Muscle layer of duodenum (tissue), 2 donors: ENCODE results near the gene NPPC.
"Not testable (repeated sequence)": the region's sequence is repeated elsewhere in the genome, so short reads cannot be mapped to it uniquely, and the experiment has no call there.

Source experiments
- H3K27ac ChIP-seq: one replicate; pipeline ENCODE4 v1.7.0; 2013; ENCODE audit warnings: mild to moderate bottlenecking, low read length
- H3K27me3 ChIP-seq: one replicate; pipeline ENCODE4 v1.7.0; 2013; ENCODE audit warnings: low read depth, mild to moderate bottlenecking, control low read depth, low read length
- H3K36me3 ChIP-seq, 2 donors: one replicate each; pipeline ENCODE4 v1.7.0; 2013; ENCODE audit warnings: low read length in 2 of 2, control low read depth in 1 of 2, mild to moderate bottlenecking in 1 of 2; ENCODE audit not compliant: insufficient read depth in 2 of 2, control insufficient read depth in 1 of 2
- H3K4me1 ChIP-seq, 2 donors: one replicate each; pipeline ENCODE4 v1.7.0; 2013; ENCODE audit warnings: low read length in 2 of 2, mild to moderate bottlenecking in 2 of 2, control low read depth in 1 of 2, moderate library complexity in 1 of 2; ENCODE audit not compliant: insufficient read depth in 2 of 2, control insufficient read depth in 1 of 2
- H3K4me3 ChIP-seq, 2 donors: one replicate each; pipeline ENCODE4 v1.7.0; 2013; ENCODE audit warnings: low read length in 2 of 2, low read depth in 1 of 2, mild to moderate bottlenecking in 1 of 2
- H3K9me3 ChIP-seq, 2 donors: one replicate each; pipeline ENCODE4 v1.7.0; 2013; ENCODE audit warnings: low read length in 2 of 2, control low read depth in 1 of 2, mild to moderate bottlenecking in 1 of 2; ENCODE audit not compliant: control insufficient read depth in 1 of 2
- donor health status: healthy.

NPPC gene

GRCh38 chr2:231918501-231919330, 7.5 kb downstream of the NPPC start:
- Histone ChIP-seq H3K27ac (no peak overlapping the region), H3K27me3 (peaks cover 7% of the 10 kb centered on the region), H3K4me1 (peaks cover 0 to 6% of the 10 kb centered on the region in 2 donors), H3K4me3 (no peak overlapping the region), H3K36me3 (no peaks in the 10 kb centered on the region), H3K9me3 (no peaks in the 10 kb centered on the region)

GRCh38 chr2:231917280-231918066, 8.7 kb downstream of the NPPC start:
- Histone ChIP-seq H3K9me3 (no peaks in the 10 kb centered on the region), H3K36me3 (no peaks in the 10 kb centered on the region), H3K4me3 (no peak overlapping the region), H3K27me3 (peaks cover under 1% of the 10 kb centered on the region), H3K27ac (no peak overlapping the region), H3K4me1 (peaks cover 0 to 6% of the 10 kb centered on the region in 2 donors)

DNA sequence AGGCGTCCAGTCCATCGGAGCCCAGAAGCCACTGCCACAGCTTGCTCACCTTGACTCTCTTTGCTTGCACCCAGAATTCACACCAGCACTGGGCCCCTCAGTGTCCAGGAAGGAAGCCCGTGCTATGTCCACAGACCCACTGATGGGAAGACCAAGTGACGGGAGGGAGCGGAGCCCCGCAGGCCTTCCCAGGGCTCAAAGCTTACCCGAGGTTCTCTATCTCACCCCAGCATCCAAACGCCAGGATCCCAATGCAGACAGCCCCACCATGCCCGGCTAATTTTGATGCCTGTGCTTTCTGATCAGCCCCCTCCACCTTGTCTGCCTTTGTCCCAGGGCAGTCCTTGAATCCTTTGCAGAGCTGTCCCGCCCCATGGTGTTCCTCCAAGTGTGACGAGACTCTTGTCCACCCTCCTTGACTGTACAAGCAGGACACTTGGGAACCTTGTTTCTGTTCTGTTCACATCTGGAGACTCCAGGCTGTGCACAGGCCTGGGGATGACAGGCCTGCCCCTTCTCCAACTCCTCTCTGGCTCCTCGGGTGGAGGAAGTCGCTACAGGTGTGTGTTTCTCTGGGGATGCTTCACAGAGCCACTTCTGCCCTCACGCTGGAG, 12.0 kb downstream of the NPPC start:
- Histone ChIP-seq H3K4me1 (peaks cover 0 to 6% of the 10 kb centered on the region in 2 donors), H3K27me3 (no peaks in the 10 kb centered on the region), H3K27ac (no peak overlapping the region), H3K36me3 (no peaks in the 10 kb centered on the region), H3K9me3 (no peaks in the 10 kb centered on the region), H3K4me3 (no peak overlapping the region)

DNA sequence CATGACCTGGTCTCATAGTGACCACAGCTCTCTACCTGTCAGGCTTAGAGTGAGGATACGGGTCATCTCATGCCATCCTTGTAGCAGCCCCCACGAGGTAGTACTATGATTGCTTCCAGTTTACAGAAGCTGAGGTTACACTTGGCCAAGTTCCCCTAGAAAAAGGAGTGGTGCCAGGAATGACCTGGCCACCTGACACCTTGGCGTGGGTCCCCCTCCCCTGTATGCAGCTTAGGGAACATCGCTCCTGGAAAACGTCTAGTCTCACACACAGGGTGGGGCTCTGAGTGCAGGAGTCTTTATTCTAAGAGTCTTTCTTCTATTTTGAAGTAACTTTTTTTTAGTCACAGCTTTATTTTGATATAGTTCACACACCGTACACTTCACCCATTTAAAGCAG, 14.8 kb downstream of the NPPC start:
- no peak overlapping the region for H3K27ac ChIP-seq
- no peaks in the 10 kb centered on the region for H3K36me3 ChIP-seq
- H3K9me3 ChIP-seq: no peaks in the 10 kb centered on the region
- H3K4me1 ChIP-seq: no peaks in the 10 kb centered on the region
- H3K27me3 ChIP-seq: no peaks in the 10 kb centered on the region
- no peak overlapping the region for H3K4me3 ChIP-seq

- Histone ChIP-seq H3K27ac (no peak overlapping the region), H3K4me3 (no peak overlapping the region), H3K27me3 (no peaks in the 10 kb centered on the region), H3K36me3 (no peaks in the 10 kb centered on the region), H3K4me1 (no peaks in the 10 kb centered on the region), H3K9me3 (no peaks in the 10 kb centered on the region)
These were observed 15.4 kb downstream of the NPPC start for GRCh38 chr2:231910771-231911170.

DNA sequence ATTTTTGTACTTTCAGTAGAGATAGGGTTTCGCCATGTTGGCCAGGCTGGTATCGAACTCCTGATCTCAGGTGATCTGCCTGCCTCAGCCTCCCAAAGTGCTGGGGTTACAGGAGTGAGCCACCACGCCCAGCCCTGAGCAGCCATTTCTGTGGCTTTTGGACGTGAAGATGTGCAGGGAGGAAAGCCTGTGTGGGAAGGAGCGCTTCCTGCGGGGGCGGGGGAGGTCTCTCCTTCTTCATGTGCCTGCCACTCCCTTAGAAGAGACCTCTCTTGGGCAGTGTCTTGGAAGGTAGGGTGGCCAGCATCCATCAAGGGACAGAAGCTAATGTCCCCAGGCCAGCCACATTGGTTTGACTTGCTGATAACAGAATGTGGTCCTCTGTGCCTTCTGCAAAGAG, 16.0 kb downstream of the NPPC start:
- not testable (repeated sequence) for H3K36me3 ChIP-seq, H3K27ac ChIP-seq, H3K9me3 ChIP-seq, H3K27me3 ChIP-seq, H3K4me3 ChIP-seq, H3K4me1 ChIP-seq

GRCh38 chr2:231909631-231910030, 16.6 kb downstream of the NPPC start:
- H3K4me3 ChIP-seq: no peak overlapping the region
- H3K36me3 ChIP-seq: no peaks in the 10 kb centered on the region
- no peaks in the 10 kb centered on the region for H3K4me1 ChIP-seq
- no peak overlapping the region for H3K27ac ChIP-seq
- H3K9me3 ChIP-seq: no peaks in the 10 kb centered on the region
- no peaks in the 10 kb centered on the region for H3K27me3 ChIP-seq

- no peaks in the 10 kb centered on the region for H3K9me3 ChIP-seq
- no peaks in the 10 kb centered on the region for H3K27me3 ChIP-seq
- H3K27ac ChIP-seq: no peak overlapping the region
- no peaks in the 10 kb centered on the region for H3K4me1 ChIP-seq
- H3K36me3 ChIP-seq: no peaks in the 10 kb centered on the region
- no peak overlapping the region for H3K4me3 ChIP-seq
These were observed 17.6 kb downstream of the NPPC start for GRCh38 chr2:231908584-231908983.

DNA sequence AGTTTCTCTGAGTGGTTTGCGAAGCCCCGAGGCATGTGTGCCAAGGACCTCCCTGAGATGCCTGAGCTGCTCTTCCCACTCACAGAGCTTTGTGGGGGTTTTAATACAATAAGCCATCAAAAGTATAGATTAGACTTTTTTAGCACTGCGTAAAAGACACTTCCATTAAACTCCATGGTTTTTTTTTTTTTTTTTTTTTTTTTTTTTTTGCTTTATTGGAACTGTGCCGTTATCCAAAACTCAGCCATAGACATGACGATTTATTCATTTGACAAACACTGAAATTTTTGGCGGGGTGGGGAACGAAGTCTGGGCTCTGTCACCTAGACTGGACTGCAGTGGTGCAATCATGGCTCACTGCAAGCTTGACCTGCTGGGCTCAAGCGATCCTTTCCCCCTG, 18.4 kb downstream of the NPPC start:
- Histone ChIP-seq H3K27ac (no peak overlapping the region), H3K9me3 (no peaks in the 10 kb centered on the region), H3K4me3 (no peak overlapping the region)

GRCh38 chr2:231905026-231905425, 21.2 kb downstream of the NPPC start:
- Histone ChIP-seq H3K4me3 (no peak overlapping the region), H3K36me3 (no peaks in the 10 kb centered on the region), H3K9me3 (no peaks in the 10 kb centered on the region), H3K4me1 (no peaks in the 10 kb centered on the region), H3K27me3 (no peaks in the 10 kb centered on the region), H3K27ac (no peak overlapping the region)

More for the DNA sequence above, 18.4 kb downstream of the NPPC start:
- Histone ChIP-seq H3K36me3 (no peaks in the 10 kb centered on the region), H3K27me3 (no peaks in the 10 kb centered on the region), H3K4me1 (no peaks in the 10 kb centered on the region)

- H3K4me1 ChIP-seq: no peaks in the 10 kb centered on the region
- no peaks in the 10 kb centered on the region for H3K9me3 ChIP-seq
These were observed 22.0 kb downstream of the NPPC start for GRCh38 chr2:231904161-231904611.

More at GRCh38 chr2:231904161-231904611, 22.0 kb downstream of the NPPC start:
- Histone ChIP-seq H3K27ac (no peak overlapping the region), H3K27me3 (no peaks in the 10 kb centered on the region), H3K36me3 (no peaks in the 10 kb centered on the region), H3K4me3 (no peak overlapping the region)
